GM19193 (cell line): ENCODE measurements around the gene ZNF3.

Source experiments
- POLR2A ChIP-seq: IDR thresholded peaks from 4 replicates; pipeline ENCODE4 v1.6.1; 2011; ENCODE audit not compliant: insufficient read depth, insufficient read length; ENCODE audit errors: extremely low read depth

ZNF3 gene

DNA sequence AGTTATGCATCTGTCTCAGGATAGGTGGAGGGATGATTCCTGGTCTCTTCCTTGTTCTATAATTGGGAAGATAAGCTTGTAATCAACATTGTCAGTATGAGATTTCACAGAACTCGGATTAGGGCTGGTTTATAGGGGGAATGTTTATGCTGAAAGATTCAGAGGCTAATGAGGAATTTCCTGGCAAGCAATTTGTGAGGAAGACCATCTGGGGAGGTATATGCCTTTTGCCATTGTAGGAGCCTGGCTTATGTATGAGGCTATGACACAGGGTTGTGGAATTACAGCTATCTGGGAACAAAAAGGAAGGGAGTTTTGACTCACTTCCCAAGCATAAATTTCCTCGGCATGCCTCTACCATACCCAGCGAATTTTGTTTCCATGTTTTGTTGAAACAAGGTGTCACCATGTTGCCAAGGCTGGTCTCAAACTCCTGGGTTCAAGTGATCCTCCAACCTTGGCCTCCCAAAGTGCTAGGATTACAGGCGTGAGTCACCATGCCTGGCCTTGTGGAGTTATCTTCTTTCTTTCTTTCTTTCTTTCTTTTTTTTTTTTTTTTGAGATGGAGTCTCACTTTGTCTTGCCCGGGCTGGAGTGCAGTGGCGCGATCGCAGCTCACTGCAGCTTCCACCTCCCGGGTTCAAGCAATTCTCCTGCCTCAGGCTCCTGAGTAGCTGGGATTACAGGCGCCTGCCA lies 5.7 kb upstream of the ZNF3 start:
- no peak for TF ChIP-seq POLR2A

DNA sequence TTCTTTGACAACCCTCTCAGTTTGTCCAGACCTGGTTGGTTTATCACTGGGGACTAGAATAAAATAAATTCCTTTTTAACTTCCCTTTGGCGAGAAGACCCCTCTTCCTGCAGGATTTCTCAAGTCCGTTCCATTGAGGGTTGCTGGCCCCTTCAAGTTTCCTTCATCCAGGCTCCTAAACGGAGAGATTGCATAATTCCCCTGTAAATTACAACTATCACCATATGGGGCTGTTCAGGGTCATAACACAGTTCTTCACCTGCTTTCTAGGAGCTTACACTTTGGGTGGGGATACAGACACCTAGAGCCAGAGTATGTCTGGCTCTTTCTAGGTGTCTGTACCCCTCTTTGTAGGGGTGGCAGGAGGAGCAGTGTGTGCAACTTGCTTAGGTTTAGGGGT lies 4.0 kb upstream of the ZNF3 start:
- TF ChIP-seq POLR2A: no peak

GRCh38 chr7:100082978-100083377 lies 1.5 kb upstream of the ZNF3 start:
- no peak for TF ChIP-seq POLR2A

DNA sequence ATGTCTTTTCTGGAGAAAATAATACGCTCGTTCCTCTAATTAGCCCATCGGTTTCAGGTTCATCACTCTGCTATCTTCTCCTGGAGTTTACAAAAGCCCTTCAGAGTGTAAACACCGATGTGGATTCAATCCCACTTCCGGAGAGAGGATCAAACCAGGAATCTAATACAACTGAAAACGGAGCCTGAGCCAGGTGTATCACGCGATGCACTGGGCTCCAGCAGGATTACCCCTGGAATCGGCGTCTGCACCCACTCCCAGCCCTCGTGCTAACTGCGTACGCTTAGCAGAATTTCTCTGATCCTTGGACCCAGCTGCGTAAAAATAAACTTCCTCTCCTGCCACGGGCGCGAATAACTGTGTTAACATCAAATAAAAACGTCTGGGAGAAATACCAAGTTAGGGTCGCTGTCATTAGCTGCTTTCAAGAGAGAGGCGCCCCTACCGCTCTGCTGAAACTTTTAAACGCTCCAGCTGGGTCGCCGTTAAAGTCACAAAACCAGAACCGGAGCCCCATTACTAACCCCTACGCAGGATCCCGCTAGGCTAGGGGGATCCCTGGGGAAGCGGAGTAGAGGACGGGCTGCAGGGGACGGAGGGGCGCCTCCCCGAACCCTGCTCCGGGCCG lies 502 bp downstream of the ZNF3 start:
- TF ChIP-seq POLR2A: no peak

DNA sequence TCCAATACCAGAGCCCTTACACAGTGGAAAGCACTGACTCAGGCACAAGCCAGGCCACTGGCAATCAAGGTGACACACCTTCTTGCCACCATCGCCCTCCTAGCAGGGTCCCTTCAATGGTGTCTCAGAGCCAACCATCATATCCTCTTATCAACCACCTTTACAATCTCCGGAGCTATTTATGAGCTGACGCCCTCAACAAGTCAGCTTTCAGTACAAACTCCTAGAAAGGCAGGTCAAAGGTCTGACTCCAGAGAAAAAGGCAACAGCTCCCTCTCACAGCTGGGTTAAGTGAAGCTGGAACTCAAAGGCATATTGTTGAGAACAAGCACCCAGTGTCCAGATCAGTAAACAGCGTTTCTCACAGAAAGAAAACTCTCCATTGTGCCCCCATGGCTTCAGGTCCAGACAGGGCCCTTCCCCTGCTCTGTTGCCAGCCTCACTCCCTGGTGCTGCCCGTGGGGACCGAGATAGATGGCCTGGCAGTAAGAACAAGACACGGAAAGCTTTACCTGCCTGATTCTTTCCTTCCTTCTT lies 2.4 kb downstream of the ZNF3 start:
- no peak for TF ChIP-seq POLR2A

DNA sequence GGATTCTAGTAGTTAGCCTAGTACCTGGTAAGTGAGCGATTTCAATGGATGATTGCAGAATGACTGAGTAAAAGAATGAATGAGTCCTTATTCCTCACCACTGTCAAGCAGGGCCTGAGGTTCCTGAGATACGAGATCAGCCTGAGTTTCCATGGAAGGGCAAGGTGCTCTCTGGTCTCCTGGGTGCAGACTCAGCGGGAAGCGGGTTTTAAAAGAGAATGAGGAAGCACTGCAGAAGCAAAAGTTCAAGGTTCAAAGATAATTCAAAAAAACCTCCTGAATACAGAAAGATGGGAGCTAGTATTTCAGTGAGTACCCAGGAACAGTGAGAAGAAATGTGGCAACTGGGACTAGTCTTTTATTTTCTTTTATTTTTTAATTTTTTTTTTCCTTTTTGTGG lies 4.3 kb downstream of the ZNF3 start:
- TF ChIP-seq POLR2A: no peak

DNA sequence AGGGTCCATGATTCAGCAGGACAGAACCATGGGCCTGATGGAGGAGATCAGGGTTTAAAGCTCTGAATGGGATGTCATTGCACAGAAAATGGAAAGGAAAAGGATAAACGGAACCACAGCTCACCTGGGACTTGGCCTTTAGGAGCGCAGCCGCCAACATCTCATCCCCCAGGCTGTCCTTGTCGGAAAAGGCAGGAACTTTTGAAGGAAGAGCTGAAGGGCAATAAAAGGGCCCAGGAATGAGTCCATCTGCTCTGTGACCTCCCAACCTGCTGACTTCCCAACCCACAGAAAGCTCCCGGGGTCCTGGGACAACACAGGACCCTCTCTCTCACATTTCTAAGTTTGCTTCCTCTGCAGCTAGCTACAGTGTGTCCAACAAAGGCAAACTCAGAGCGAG lies 6.1 kb downstream of the ZNF3 start:
- no peak for TF ChIP-seq POLR2A

- no peak for TF ChIP-seq POLR2A
Observed at GRCh38 chr7:100074841-100075240, 6.7 kb downstream of the ZNF3 start.

DNA sequence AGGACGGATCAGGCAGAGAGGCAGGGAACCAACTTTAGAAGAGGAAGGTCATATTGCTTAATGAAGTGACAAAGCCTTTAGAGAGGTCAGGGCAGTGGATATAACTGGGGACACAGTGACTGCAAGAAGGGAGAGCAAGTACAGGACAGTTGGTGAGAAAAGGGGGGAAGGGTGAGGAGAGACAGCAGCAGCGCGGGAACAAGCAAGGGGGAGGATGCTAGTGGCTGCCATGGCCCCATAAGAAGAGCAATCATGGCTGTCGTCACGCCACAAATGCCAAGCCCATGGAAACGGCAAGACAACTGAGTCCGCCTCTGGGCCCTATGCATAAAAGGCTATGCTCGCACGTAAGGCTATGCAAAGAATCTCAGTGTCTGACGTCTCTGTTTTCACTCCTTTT lies 9.1 kb downstream of the ZNF3 start:
- TF ChIP-seq POLR2A: no peak

- TF ChIP-seq POLR2A: no peak
Observed at GRCh38 chr7:100071018-100071723, 10.4 kb downstream of the ZNF3 start.

DNA sequence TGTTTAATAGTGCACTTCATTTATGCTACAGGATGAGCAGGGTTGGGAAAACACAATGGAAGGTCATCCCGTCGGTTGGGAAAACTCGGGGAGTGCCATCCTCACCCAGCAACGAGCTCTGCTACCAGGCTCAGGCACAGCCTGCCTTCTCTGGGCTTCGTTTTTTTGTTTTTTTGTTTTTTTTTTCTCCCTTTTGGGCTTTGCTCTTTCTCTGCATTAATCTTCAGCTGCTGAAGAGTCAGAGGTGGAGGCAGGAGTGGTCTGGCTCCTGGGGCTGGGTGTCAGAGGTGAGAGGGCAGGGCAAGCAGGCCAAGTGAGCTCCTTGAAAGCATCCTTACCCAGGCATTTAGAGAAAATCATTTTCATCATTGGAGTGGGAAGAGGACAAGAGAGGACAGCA lies 11.5 kb downstream of the ZNF3 start:
- no peak for TF ChIP-seq POLR2A

- TF ChIP-seq POLR2A: no peak
Observed at GRCh38 chr7:100066953-100067352, 14.6 kb downstream of the ZNF3 start.

DNA sequence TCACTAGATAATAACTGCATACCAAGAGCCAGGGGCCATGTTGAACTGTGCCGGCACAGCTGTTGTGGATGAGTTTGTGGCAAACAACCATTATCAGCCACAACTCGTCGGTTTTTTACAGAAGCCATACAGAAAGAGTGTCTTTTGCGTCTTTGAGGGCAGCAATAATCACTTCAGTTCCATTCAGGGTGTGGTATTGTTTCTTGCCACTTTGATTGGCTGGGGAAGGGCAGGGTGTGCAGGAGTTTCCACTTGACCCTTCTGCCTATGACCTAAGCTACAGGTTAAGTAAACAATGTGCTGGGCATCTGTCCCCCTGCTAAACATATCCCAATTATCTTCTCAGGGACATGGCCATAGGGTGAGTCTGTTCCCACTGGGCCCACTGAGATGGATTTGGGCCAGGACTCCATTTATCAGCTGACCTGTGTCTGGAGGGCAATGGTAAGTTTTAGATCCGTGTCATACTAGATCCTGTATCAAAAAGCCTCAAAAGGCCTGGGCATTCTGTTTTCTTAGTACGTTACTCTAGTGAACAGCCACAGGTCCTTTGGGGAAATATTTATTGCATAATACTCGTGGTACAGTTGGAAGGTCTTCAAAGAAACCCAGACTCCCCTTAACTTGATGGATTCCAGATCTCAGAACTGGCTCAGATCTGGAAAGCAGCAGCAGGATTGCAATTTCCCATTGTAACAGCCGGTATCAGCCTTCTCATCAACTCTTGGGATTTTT lies 15.9 kb downstream of the ZNF3 start:
- no peak for TF ChIP-seq POLR2A

- TF ChIP-seq POLR2A: no peak
Observed at GRCh38 chr7:100064162-100064561, 17.4 kb downstream of the ZNF3 start.

GRCh38 chr7:100063376-100063775 lies 18.1 kb downstream of the ZNF3 start:
- no peak for TF ChIP-seq POLR2A
